ENCODE data around the gene KCNJ5.

- TF ChIP-seq CBFB (IDR thresholded peaks at IDR 0.05; ENCODE audit: low read depth) (no peak), EP300 (IDR thresholded peaks at IDR 0.05; ENCODE audit: borderline replicate concordance in 1 of 2, control insufficient read depth in 1 of 2, low read depth in 2 of 2, low read length in 2 of 2) (no peak), YY1 (IDR thresholded peaks at IDR 0.05; ENCODE audit: low read depth, low read length) (no peak)
Observed at GRCh38 chr11:128879817-128880216, 11.3 kb upstream of the KCNJ5 start.
